CD4-positive, alpha-beta T cell treated with Interleukin-4 for 1 hour (primary cell): ENCODE data around the gene SRP68.

Experiments used
- DNase-seq, 2 donors: peaks; one replicate each; pipeline ENCODE4 v3.0.0-alpha.2; 2020 to 2022

The SRP68 gene

GRCh38 chr17:75996665-75997590 is 75.4 kb downstream of the SRP68 start:
- peak; percentile 44 to 53 for DNase-seq

- no peak for DNase-seq
Observed at GRCh38 chr17:75995385-75995925, 76.9 kb downstream of the SRP68 start.

GRCh38 chr17:75994802-75995370 is 77.4 kb downstream of the SRP68 start:
- DNase-seq: no peak

DNA sequence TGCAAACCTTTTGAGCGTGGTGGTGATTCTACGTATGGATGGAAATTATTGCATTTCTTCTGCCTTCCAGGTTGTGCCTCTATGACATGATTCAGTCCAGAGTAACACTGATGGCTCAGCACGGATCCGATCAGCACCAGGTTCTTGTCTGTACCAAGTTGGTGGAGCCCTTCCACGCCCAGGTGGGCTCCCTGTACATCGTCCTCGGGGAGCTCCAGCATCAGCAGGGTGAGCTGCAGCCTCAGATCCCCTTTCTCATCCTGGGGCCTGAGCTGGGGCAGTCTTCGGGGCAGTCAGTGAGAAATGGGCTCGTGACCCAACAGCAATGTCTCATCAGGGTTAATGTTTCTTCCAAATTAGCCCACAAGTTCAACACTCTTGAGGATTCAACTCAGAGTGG is 80.9 kb downstream of the SRP68 start:
- DNase-seq: no peak
